Neural progenitor cell (in vitro differentiated cells): Measurements from ENCODE around the gene RILPL1. TPM values are rescaled to one million over a fixed set of nuclear protein-coding genes. Genes with fewer than 3 reads are reported as not detected.

Experiments used
- DNase-seq: peaks from one replicate; pipeline ENCODE4 v3.0.0-alpha.2; 2016; ENCODE audit warnings: low spot score
- H2AFZ ChIP-seq: fragments of 200-600 bp; sonication (generic); replicated peaks from 2 replicates; pipeline ENCODE4 v1.6.1; 2016; ENCODE audit warnings: antibody characterized with exemption
- H3F3A ChIP-seq: fragments of 200-600 bp; sonication (generic); 2 replicates; pipeline ENCODE4 v1.6.1; 2016; ENCODE audit warnings: antibody characterized with exemption, low read depth
- H3K27ac ChIP-seq: fragments of 200-600 bp; sonication (generic); 2 replicates; pipeline ENCODE4 v1.5.1; 2016; ENCODE audit warnings: mild to moderate bottlenecking
- H3K27me3 ChIP-seq: fragments of 200-600 bp; sonication (generic); 2 replicates; pipeline ENCODE4 v1.6.1; 2016; ENCODE audit warnings: mild to moderate bottlenecking, moderate library complexity
- H3K36me3 ChIP-seq: fragments of 200-600 bp; sonication (generic); 2 replicates; pipeline ENCODE4 v1.5.1; 2016
- H3K4me1 ChIP-seq: fragments of 200-600 bp; sonication (generic); 2 replicates; pipeline ENCODE4 v1.6.1; 2016; ENCODE audit warnings: mixed run types
- H3K4me2 ChIP-seq: fragments of 200-600 bp; sonication (generic); 2 replicates; pipeline ENCODE4 v1.6.1; 2016
- H3K4me3 ChIP-seq: fragments of 200-600 bp; sonication (generic); 2 replicates; pipeline ENCODE4 v1.5.1; 2016
- H3K79me2 ChIP-seq: fragments of 200-600 bp; sonication (generic); 2 replicates; pipeline ENCODE4 v1.6.1; 2016; ENCODE audit warnings: low read depth
- H3K9ac ChIP-seq: fragments of 200-600 bp; sonication (generic); 2 replicates; pipeline ENCODE4 v1.6.1; 2016
- H3K9me3 ChIP-seq: fragments of 200-600 bp; sonication (generic); 2 replicates; pipeline ENCODE4 v1.5.1; 2016; ENCODE audit warnings: low read depth
- H4K20me1 ChIP-seq: fragments of 200-600 bp; sonication (generic); 2 replicates; pipeline ENCODE4 v1.6.1; 2016; ENCODE audit warnings: low read depth
- H3K27ac Mint-ChIP-seq: 3 replicates; pipeline ENCODE4 v1.8.0; 2021; ENCODE audit warnings: mixed read lengths
- H3K27me3 Mint-ChIP-seq: 2 replicates; pipeline ENCODE4 v1.8.0; 2022; ENCODE audit warnings: low read depth, mild to moderate bottlenecking, inconsistent platforms, moderate library complexity, mixed read lengths; ENCODE audit not compliant: insufficient read depth
- H3K36me3 Mint-ChIP-seq: 3 replicates; pipeline ENCODE4 v1.8.0; 2021; ENCODE audit warnings: mixed read lengths
- H3K4me1 Mint-ChIP-seq: 3 replicates; pipeline ENCODE4 v1.8.0; 2021; ENCODE audit warnings: mixed read lengths
- H3K4me3 Mint-ChIP-seq: 3 replicates; pipeline ENCODE4 v1.8.0; 2021; ENCODE audit warnings: mild to moderate bottlenecking, moderate library complexity, mixed read lengths
- H3K9me3 Mint-ChIP-seq: 3 replicates; pipeline ENCODE4 v1.8.0; 2020; ENCODE audit warnings: mixed read lengths
- EZH2 ChIP-seq: fragments of 200-600 bp; sonication (generic); IDR thresholded peaks from 2 replicates; pipeline ENCODE4 v1.6.1; 2017; ENCODE audit warnings: antibody characterized with exemption, mild to moderate bottlenecking, moderate library complexity
- EZH2phosphoT487 ChIP-seq: fragments of 200-600 bp; sonication (generic); IDR thresholded peaks from 2 replicates; pipeline ENCODE4 v1.6.1; 2017; ENCODE audit warnings: antibody characterized with exemption
- total RNA-seq: library from RNA; depleted of rRNA; stranded (reverse); fragments of >200 nt; gene quantifications from 2 replicates; pipeline ENCODE4 v1.2.3, GENCODE V29; 2015; ENCODE audit warnings: low replicate concordance
- TF ChIP-seq, protein P1 (sequence below): fragments of 200-600 bp; sonication (generic); IDR thresholded peaks from 2 replicates; pipeline ENCODE4 v1.5.1; 2017; ENCODE audit warnings: antibody characterized with exemption, mild to moderate bottlenecking

Gene RILPL1
- total RNA-seq, 1 donor from 2014 or later: 13.8 TPM

DNA sequence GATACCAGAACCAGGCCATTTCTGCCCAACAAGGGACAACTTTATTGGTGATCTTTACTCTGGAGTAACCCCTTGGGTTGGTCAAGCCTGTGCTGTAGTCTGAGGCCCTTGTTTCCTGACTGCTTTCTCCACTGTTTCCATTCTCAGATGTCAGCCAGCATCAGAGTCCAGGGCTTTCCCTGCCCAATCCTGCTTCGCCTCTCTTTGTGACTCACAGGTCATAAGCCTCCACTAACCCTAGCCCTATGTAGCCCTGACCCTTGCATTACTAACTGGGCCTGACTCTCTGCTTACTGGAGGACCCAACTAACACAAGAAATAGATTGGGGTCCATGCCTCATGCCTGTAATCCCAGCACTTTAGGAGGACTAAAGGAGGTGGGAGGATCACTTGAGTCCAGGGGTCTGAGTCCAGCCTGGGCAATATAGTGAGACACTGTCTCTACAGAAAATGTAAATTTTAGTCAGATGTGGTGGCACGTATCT, 84.2 kb downstream of the RILPL1 start:
- no peak overlapping the region for H3K9ac ChIP-seq
- Mint-ChIP-seq H3K36me3 (no peaks in the 10 kb centered on the region), H3K4me1 (peaks cover 5% of the 10 kb centered on the region), H3K27ac (no peak overlapping the region), H3K9me3 (no peaks in the 10 kb centered on the region), H3K27me3 (peaks cover 6% of the 10 kb centered on the region), H3K4me3 (no peak overlapping the region)
- no peaks in the 10 kb centered on the region for H3K36me3 ChIP-seq
- H3K4me2 ChIP-seq: no peak overlapping the region
- H3F3A ChIP-seq: peaks cover 11% of the 10 kb centered on the region
- no peaks in the 10 kb centered on the region for H3K27me3 ChIP-seq
- no peaks in the 10 kb centered on the region for H3K9me3 ChIP-seq
- TF ChIP-seq, protein P1, sequence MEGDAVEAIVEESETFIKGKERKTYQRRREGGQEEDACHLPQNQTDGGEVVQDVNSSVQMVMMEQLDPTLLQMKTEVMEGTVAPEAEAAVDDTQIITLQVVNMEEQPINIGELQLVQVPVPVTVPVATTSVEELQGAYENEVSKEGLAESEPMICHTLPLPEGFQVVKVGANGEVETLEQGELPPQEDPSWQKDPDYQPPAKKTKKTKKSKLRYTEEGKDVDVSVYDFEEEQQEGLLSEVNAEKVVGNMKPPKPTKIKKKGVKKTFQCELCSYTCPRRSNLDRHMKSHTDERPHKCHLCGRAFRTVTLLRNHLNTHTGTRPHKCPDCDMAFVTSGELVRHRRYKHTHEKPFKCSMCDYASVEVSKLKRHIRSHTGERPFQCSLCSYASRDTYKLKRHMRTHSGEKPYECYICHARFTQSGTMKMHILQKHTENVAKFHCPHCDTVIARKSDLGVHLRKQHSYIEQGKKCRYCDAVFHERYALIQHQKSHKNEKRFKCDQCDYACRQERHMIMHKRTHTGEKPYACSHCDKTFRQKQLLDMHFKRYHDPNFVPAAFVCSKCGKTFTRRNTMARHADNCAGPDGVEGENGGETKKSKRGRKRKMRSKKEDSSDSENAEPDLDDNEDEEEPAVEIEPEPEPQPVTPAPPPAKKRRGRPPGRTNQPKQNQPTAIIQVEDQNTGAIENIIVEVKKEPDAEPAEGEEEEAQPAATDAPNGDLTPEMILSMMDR: no peak
- no peak for TF ChIP-seq EZH2
- TF ChIP-seq EZH2phosphoT487: no peak
- no peaks in the 10 kb centered on the region for H4K20me1 ChIP-seq
- no peak overlapping the region for H3K4me3 ChIP-seq
- no peak overlapping the region for H3K27ac ChIP-seq
- no peaks in the 10 kb centered on the region for H3K79me2 ChIP-seq
- H2AFZ ChIP-seq: no peak overlapping the region
- H3K4me1 ChIP-seq: no peaks in the 10 kb centered on the region
- DNase-seq: no peak

DNA sequence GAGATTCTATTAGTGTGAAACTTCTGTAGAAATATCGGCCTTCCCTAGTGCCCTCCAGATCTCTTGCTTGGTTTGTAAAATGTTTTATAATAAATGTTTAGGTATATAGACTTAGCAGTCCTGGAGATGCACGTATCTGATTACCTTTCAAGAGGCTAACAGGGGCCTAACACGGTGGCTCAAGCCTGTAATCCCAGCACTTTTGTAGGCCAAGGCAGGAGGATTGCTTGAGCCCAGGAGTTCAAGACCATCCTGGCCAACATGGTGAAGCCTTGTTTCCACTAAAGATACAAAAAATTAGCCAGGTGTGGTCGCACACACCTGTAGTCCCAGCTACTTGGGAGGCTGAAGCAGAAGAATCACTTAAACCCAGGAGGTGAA, 87.2 kb downstream of the RILPL1 start:
- H4K20me1 ChIP-seq: no peaks in the 10 kb centered on the region
- no peak for DNase-seq
- TF ChIP-seq, protein P1: no peak
- TF ChIP-seq EZH2: no peak
- no peak for TF ChIP-seq EZH2phosphoT487
- no peak overlapping the region for H3K27ac ChIP-seq
- no peaks in the 10 kb centered on the region for H3K27me3 ChIP-seq
- H3K9ac ChIP-seq: no peak overlapping the region
- no peaks in the 10 kb centered on the region for H3F3A ChIP-seq
- H3K79me2 ChIP-seq: no peaks in the 10 kb centered on the region
- peak overlapping the region; percentile 7 for H3K27ac Mint-ChIP-seq
- no peaks in the 10 kb centered on the region for H3K36me3 ChIP-seq
- H3K4me3 Mint-ChIP-seq: no peak overlapping the region
- no peak overlapping the region for H2AFZ ChIP-seq
- H3K4me2 ChIP-seq: no peak overlapping the region
- H3K9me3 Mint-ChIP-seq: no peaks in the 10 kb centered on the region
- peaks cover 5% of the 10 kb centered on the region for H3K27me3 Mint-ChIP-seq
- peaks cover 9% of the 10 kb centered on the region for H3K4me1 Mint-ChIP-seq
- no peaks in the 10 kb centered on the region for H3K4me1 ChIP-seq
- H3K4me3 ChIP-seq: no peak overlapping the region
- no peaks in the 10 kb centered on the region for H3K9me3 ChIP-seq
- no peaks in the 10 kb centered on the region for H3K36me3 Mint-ChIP-seq

DNA sequence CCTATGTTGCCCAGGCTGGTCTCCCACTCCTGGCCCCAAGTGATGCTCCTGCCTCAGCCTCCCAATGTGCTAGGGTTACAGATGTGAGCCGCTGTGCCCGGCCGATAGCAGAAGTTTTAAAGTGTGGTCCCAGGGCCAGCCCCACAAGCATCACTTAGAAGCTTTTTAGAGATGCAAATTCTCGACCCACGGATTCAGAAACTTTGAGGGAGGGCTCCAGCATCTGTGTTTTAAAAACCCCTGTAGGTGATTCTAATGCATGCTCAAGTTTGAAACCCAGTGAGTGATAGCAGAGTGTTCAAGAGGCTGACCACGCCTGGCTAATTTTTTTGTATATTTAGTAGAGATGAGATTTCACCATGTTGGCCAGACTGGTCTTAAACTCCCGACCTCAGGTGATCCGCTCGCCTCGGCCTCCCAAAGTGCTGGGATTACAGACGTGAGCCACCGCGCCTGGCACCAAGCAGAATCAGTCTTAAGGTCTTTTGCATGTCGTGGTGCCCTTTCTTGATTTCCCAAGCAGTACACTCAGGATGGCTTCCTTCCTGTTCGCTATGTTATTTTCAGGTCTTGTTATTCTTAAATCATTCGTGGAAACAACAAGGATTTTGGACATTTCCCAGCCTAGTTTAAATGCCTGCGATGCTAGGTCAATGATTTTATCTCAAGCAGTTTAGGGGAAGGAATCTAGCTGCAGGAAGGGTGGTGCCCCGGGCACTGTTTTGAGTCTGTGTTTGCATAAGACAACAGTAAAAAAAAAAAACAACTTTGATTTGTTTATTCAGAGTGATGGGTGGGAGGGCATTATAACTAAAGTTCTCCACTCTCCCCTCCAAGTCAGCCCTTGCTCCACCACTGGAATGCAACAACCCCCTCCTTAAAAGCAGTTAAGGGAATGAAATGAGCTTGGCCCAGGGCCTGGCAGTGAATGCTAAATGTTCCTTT, 87.9 kb downstream of the RILPL1 start:
- Histone ChIP-seq H3K36me3 (no peaks in the 10 kb centered on the region), H3K4me3 (no peak overlapping the region), H2AFZ (no peak overlapping the region), H3K79me2 (no peaks in the 10 kb centered on the region), H3K9me3 (no peaks in the 10 kb centered on the region), H3K27me3 (no peaks in the 10 kb centered on the region), H3F3A (no peaks in the 10 kb centered on the region), H3K27ac (no peak overlapping the region), H4K20me1 (no peaks in the 10 kb centered on the region), H3K9ac (no peak overlapping the region), H3K4me1 (no peaks in the 10 kb centered on the region), H3K4me2 (no peak overlapping the region)
- TF ChIP-seq EZH2phosphoT487 (no peak), EZH2 (no peak)
- TF ChIP-seq, protein P1: no peak
- Mint-ChIP-seq H3K27ac (peak overlapping the region; percentile 7), H3K36me3 (no peaks in the 10 kb centered on the region), H3K4me3 (no peak overlapping the region), H3K4me1 (peaks cover 9% of the 10 kb centered on the region), H3K27me3 (peaks cover 5% of the 10 kb centered on the region), H3K9me3 (no peaks in the 10 kb centered on the region)
- no peak for DNase-seq
